Right lobe of liver (tissue), 4 donors: Measurements from ENCODE around the gene WDR93.

Experiments used
- POLR2A ChIP-seq: fragments of 450-650 bp; IDR thresholded peaks from one replicate; pipeline ENCODE4 v1.6.1; 2017; ENCODE audit warnings: antibody characterized with exemption, mild to moderate bottlenecking
- TF ChIP-seq, protein P1 (sequence below), 4 donors: fragments of 200-600 bp in 3 of 4; fragments of 450-650 bp in 1 of 4; IDR thresholded peaks; one replicate each; pipeline versions ENCODE4 v1.5.1 to v1.8.0; 2016 to 2022; ENCODE audit warnings: antibody characterized with exemption in 4 of 4, mild to moderate bottlenecking in 2 of 4
- donor health status: DM: no; HTN: no; CAD: no.
- donor health status: DM: no; HTN: no; CAD: no.
- donor health status: DM: no; HTN: yes; CAD: no.

DNA sequence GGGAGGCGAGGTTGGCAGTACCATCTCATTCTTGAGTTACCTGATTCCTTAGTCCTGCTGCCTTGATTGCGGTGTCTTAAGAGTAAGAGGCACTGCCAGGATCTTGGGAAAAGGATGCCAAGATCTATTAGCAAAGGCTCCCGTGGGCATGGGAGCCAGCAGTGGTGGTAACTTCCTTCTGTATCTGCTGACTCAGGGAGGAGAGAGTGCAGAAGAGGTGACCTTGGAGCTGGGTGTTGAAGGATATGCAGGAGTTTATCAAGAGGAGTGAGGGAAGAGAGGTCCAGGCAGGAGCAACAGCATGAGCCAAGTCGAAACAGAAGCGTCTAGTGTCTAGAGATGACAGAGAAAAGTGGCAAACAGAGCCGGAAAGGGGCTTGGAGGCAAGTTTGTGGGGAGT lies 90.0 kb downstream of the WDR93 start:
- TF ChIP-seq, protein P1, sequence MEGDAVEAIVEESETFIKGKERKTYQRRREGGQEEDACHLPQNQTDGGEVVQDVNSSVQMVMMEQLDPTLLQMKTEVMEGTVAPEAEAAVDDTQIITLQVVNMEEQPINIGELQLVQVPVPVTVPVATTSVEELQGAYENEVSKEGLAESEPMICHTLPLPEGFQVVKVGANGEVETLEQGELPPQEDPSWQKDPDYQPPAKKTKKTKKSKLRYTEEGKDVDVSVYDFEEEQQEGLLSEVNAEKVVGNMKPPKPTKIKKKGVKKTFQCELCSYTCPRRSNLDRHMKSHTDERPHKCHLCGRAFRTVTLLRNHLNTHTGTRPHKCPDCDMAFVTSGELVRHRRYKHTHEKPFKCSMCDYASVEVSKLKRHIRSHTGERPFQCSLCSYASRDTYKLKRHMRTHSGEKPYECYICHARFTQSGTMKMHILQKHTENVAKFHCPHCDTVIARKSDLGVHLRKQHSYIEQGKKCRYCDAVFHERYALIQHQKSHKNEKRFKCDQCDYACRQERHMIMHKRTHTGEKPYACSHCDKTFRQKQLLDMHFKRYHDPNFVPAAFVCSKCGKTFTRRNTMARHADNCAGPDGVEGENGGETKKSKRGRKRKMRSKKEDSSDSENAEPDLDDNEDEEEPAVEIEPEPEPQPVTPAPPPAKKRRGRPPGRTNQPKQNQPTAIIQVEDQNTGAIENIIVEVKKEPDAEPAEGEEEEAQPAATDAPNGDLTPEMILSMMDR (IDR thresholded peaks at IDR 0.05): no peak
- TF ChIP-seq POLR2A: no peak
